HL-60 (cell line): ENCODE data around the gene SERBP1.
A peak's percentile ranks its signal among the peaks of the same experiment; 100 is the strongest.
"Not testable (repeated sequence)": the region's sequence is repeated elsewhere in the genome, so short reads cannot be mapped to it uniquely, and the experiment has no call there.

Source experiments
- DNase-seq, 2 experiments: peaks; one replicate each; pipeline ENCODE4 v3.0.0-alpha.2; 2010 to 2020; ENCODE audit warnings: low read depth in 1 of 2, low spot score in 1 of 2
- H3K27ac ChIP-seq: fragments of 250-450 bp; sonication (Bioruptor Pico); replicated peaks from 2 replicates; pipeline ENCODE4 v1.5.1; 2020; ENCODE audit warnings: mild to moderate bottlenecking, moderate library complexity
- H3K27me3 ChIP-seq: fragments of 250-450 bp; sonication (Bioruptor Pico); 2 replicates; pipeline ENCODE4 v1.5.1; 2021; ENCODE audit warnings: mild to moderate bottlenecking, moderate library complexity; ENCODE audit not compliant: insufficient read depth, poor library complexity, severe bottlenecking
- H3K4me3 ChIP-seq: replicated peaks from 2 replicates; pipeline ENCODE4 v1.5.1; 2011; ENCODE audit warnings: mild to moderate bottlenecking, control low read depth, low read length; ENCODE audit not compliant: insufficient read depth
- CTCF ChIP-seq: IDR thresholded peaks from one replicate; pipeline ENCODE4 v1.5.1; 2011; ENCODE audit warnings: low read length, control low read depth, inconsistent platforms; ENCODE audit not compliant: insufficient read depth
- GABPA ChIP-seq: IDR thresholded peaks from 2 replicates; pipeline ENCODE4 v1.6.1; 2012; ENCODE audit warnings: low read depth
- POLR2AphosphoS5 ChIP-seq: IDR thresholded peaks from 2 replicates; pipeline ENCODE4 v1.6.1; 2012; ENCODE audit warnings: low read depth
- REST ChIP-seq: IDR thresholded peaks from 2 replicates; pipeline ENCODE4 v1.6.1; 2012; ENCODE audit warnings: low read depth; ENCODE audit not compliant: insufficient replicate concordance
- SPI1 ChIP-seq: IDR thresholded peaks from 2 replicates; pipeline ENCODE4 v1.6.1; 2012; ENCODE audit warnings: low read depth, mild to moderate bottlenecking, borderline replicate concordance

The SERBP1 gene

GRCh38 chr1:67427465-67427864 lies 2.7 kb downstream of the SERBP1 start:
- DNase-seq = no peak
- TF ChIP-seq CTCF (no peak), REST (no peak), SPI1 (no peak), POLR2AphosphoS5 (no peak), GABPA (no peak)
- Histone ChIP-seq H3K27ac (no peak overlapping the region; the same call in 1 of the 2 replicates), H3K4me3 (peak overlapping the region; percentile 92), H3K27me3 (no peaks in the 10 kb centered on the region)

- H3K4me3 ChIP-seq = no peak overlapping the region
- no peak overlapping the region for H3K27ac ChIP-seq
- DNase-seq = no peak
- H3K27me3 ChIP-seq = no peaks in the 10 kb centered on the region
- TF ChIP-seq POLR2AphosphoS5 (no peak), REST (no peak), GABPA (no peak), CTCF (no peak)
Observed at GRCh38 chr1:67420835-67421492, 9.2 kb downstream of the SERBP1 start.

- H3K27ac ChIP-seq = no peak overlapping the region
- TF ChIP-seq POLR2AphosphoS5 = no peak
- no peak for TF ChIP-seq SPI1
- no peak for TF ChIP-seq REST
- TF ChIP-seq GABPA = no peak
- no peak for TF ChIP-seq CTCF
- no peak for DNase-seq
Observed at GRCh38 chr1:67418839-67419586, 11.2 kb downstream of the SERBP1 start.

GRCh38 chr1:67417733-67418132 lies 12.5 kb downstream of the SERBP1 start:
- H3K27me3 ChIP-seq, DNase-seq, H3K27ac ChIP-seq, H3K4me3 ChIP-seq: not testable (repeated sequence)

More at GRCh38 chr1:67418839-67419586, 11.2 kb downstream of the SERBP1 start:
- Histone ChIP-seq H3K4me3 (no peak overlapping the region), H3K27me3 (no peaks in the 10 kb centered on the region)
